MM.1S (cell line): Measurements from ENCODE around the gene RASGEF1C.

Experiments used
- DNase-seq: peaks from one replicate; pipeline ENCODE4 v3.0.0-alpha.2; 2015
- H2AFZ ChIP-seq: fragments of 300-600 bp; sonication (generic); 2 replicates; pipeline ENCODE4 v1.6.0; 2016; ENCODE audit warnings: antibody characterized with exemption, low read length
- H3F3A ChIP-seq: fragments of 300-600 bp; sonication (generic); 2 replicates; pipeline ENCODE4 v1.6.1; 2016; ENCODE audit warnings: mild to moderate bottlenecking, antibody characterized with exemption, low read length, moderate library complexity, mixed read lengths; ENCODE audit not compliant: insufficient read depth
- H3K27ac ChIP-seq: fragments of 300-600 bp; sonication (generic); 2 replicates; pipeline ENCODE4 v1.5.1; 2016; ENCODE audit warnings: mild to moderate bottlenecking, low read length
- H3K27me3 ChIP-seq: fragments of 300-600 bp; sonication (generic); replicated peaks from 2 replicates; pipeline ENCODE4 v1.6.0; 2016; ENCODE audit warnings: low read length; ENCODE audit not compliant: insufficient read depth
- H3K36me3 ChIP-seq: fragments of 300-600 bp; sonication (generic); replicated peaks from 2 replicates; pipeline ENCODE4 v1.6.1; 2016; ENCODE audit warnings: mild to moderate bottlenecking, low read length, mixed read lengths; ENCODE audit not compliant: insufficient read depth
- H3K4me1 ChIP-seq: fragments of 300-600 bp; sonication (generic); 2 replicates; pipeline ENCODE4 v1.6.1; 2016; ENCODE audit warnings: low read length, mixed read lengths
- H3K4me2 ChIP-seq: fragments of 300-600 bp; sonication (generic); 2 replicates; pipeline ENCODE4 v1.6.0; 2016; ENCODE audit warnings: low read depth, low read length
- H3K4me3 ChIP-seq: fragments of 300-600 bp; sonication (generic); 2 replicates; pipeline ENCODE4 v1.5.1; 2016; ENCODE audit warnings: low read length, mixed read lengths
- H3K79me2 ChIP-seq: fragments of 300-600 bp; sonication (generic); 2 replicates; pipeline ENCODE4 v1.6.1; 2016; ENCODE audit warnings: mixed run types, low read length, mixed read lengths
- H3K9ac ChIP-seq: fragments of 300-600 bp; sonication (generic); 2 replicates; pipeline ENCODE4 v1.6.1; 2016; ENCODE audit warnings: low read length, mixed read lengths
- H3K9me2 ChIP-seq: fragments of 300-600 bp; sonication (generic); replicated peaks from 2 replicates; pipeline ENCODE4 v1.6.1; 2016; ENCODE audit warnings: mild to moderate bottlenecking, low read length, mixed read lengths; ENCODE audit not compliant: insufficient read depth
- H3K9me3 ChIP-seq: fragments of 300-600 bp; sonication (generic); replicated peaks from 2 replicates; pipeline ENCODE4 v1.6.1; 2016; ENCODE audit warnings: mild to moderate bottlenecking, low read length, mixed read lengths; ENCODE audit not compliant: insufficient read depth
- H4K20me1 ChIP-seq: fragments of 300-600 bp; sonication (generic); 2 replicates; pipeline ENCODE4 v1.6.1; 2016; ENCODE audit warnings: mild to moderate bottlenecking, low read length, moderate library complexity, mixed read lengths; ENCODE audit not compliant: insufficient read depth
- EZH2 ChIP-seq: fragments of 300-600 bp; sonication (generic); optimal IDR thresholded peaks from 2 replicates; pipeline ENCODE3; 2017; ENCODE audit warnings: low read depth, mild to moderate bottlenecking, antibody characterized with exemption, low read length, mixed read lengths
- EZH2phosphoT487 ChIP-seq: fragments of 300-600 bp; sonication (generic); IDR thresholded peaks from 2 replicates; pipeline ENCODE4 v1.6.1; 2018; ENCODE audit warnings: antibody characterized with exemption, low read length
- TF ChIP-seq, protein P1 (sequence below): fragments of 300-600 bp; sonication (generic); IDR thresholded peaks from 2 replicates; pipeline ENCODE4 v1.5.1; 2016; ENCODE audit warnings: antibody characterized with exemption, low read length, mixed read lengths

RASGEF1C gene

DNA sequence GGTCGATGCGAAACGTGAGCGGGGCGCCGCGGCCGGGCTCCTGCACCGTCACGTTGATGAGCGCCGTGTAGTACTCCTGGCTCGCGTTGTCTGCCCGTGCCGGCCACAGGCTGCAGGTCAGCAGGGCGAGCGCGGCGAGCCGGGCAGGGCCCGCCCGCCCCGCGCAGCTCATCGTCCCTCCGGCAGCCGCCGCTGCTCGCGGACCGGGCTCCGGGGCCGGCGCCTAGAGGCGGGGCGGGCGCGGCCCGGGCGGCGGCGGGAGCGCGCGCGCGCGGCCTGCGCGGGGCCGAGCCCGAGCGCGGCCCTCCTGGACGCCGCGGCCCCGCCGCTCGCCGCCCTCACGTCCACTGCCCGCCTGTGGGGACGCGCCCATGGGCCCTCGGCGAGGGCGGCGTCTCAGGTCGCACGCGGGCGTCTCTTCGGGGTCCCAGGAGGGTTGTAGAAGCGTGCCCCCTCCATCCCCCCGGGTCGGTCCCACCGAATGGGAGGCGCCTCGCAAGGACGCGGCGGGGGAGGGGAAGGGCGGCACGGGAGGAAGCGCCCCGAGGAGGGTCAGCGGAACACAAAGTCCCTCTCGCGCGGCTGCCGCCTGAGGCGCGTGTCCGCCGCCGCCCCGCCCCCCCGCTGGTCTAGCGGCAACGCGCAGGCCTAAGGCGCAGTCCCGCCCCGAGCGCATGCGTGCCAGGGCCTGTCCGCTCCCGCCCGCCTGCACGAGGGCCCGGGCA is 137.3 kb downstream of the RASGEF1C start, which contains the start of gene RNF130:
TSS of gene RNF130 (minus strand) at position 229 of the 725 bp plus-strand sequence. CDS start at position 172, 57 bp downstream.
- Histone ChIP-seq H3K9me3 (no peaks in the 10 kb centered on the region), H3K9me2 (no peaks in the 10 kb centered on the region), H3K9ac (no peak within 1 kb of the TSS), H3K27ac (no peak within 1 kb of the TSS), H2AFZ (no peak within 1 kb of the TSS), H3K36me3 (no peaks in the 10 kb centered on the region), H3K27me3 (peaks cover 9% of the 10 kb centered on the region; the same call in 1 of the 2 replicates), H3K4me3 (no peak within 1 kb of the TSS), H3K79me2 (no peaks in the 10 kb centered on the region), H4K20me1 (no peaks in the 10 kb centered on the region), H3F3A (no peaks in the 10 kb centered on the region), H3K4me2 (no peak within 1 kb of the TSS), H3K4me1 (no peaks in the 10 kb centered on the region)
- DNase-seq, result no peak
- TF ChIP-seq EZH2phosphoT487 (no peak), EZH2 (no peak)
- TF ChIP-seq, protein P1, sequence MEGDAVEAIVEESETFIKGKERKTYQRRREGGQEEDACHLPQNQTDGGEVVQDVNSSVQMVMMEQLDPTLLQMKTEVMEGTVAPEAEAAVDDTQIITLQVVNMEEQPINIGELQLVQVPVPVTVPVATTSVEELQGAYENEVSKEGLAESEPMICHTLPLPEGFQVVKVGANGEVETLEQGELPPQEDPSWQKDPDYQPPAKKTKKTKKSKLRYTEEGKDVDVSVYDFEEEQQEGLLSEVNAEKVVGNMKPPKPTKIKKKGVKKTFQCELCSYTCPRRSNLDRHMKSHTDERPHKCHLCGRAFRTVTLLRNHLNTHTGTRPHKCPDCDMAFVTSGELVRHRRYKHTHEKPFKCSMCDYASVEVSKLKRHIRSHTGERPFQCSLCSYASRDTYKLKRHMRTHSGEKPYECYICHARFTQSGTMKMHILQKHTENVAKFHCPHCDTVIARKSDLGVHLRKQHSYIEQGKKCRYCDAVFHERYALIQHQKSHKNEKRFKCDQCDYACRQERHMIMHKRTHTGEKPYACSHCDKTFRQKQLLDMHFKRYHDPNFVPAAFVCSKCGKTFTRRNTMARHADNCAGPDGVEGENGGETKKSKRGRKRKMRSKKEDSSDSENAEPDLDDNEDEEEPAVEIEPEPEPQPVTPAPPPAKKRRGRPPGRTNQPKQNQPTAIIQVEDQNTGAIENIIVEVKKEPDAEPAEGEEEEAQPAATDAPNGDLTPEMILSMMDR, result no peak

DNA sequence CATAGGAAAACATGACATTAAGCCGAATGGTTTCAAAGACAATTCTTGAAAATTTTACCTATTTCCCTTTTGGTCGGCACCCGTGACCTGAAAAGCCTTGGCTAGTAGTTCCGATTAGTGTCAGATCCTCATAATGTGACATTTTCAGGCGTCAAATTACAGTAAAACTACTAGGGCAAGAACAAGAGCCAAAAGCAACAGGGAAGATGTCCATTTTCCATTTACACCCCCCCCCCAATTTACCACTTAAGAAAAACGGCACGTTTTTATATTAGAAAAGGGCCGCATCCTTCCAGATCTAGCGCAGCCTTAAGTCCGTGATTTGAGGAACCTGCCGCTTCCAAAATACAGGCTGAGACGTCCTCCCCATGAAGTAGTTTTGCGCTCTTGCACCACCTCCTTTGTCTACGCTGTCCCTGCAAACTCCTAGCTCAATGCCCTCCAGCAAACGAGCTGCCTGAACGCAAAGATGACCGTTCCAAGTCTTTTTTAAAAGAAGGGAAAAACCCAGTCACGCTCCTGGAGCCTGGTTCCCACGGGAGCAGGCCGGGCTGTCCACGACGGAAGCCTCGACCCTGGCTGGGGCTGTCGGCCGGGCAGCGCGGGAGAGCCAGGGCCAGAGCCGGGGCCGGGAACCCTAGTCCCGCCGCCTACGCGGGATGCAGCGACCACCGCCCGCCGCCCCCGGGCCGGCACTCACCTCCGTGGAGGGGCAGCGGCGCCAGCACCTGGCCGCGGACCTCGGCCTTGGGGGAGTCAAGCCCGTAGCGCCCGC is 138.1 kb downstream of the RASGEF1C start:
- TF ChIP-seq, protein P1, result no peak
- TF ChIP-seq EZH2 (no peak), EZH2phosphoT487 (no peak)
- H3K79me2 ChIP-seq, result no peaks in the 10 kb centered on the region
- H3K4me2 ChIP-seq, result no peak overlapping the region
- no peaks in the 10 kb centered on the region for H3K36me3 ChIP-seq
- H3K27ac ChIP-seq, result no peak overlapping the region
- H3K4me1 ChIP-seq, result no peaks in the 10 kb centered on the region
- H3K9me2 ChIP-seq, result no peaks in the 10 kb centered on the region
- no peak overlapping the region for H2AFZ ChIP-seq
- H3K27me3 ChIP-seq, result peaks cover 9% of the 10 kb centered on the region; the same call in 1 of the 2 replicates
- no peak overlapping the region for H3K9ac ChIP-seq
- no peak for DNase-seq
- H3K9me3 ChIP-seq, result no peaks in the 10 kb centered on the region
- H3K4me3 ChIP-seq, result no peak overlapping the region
- no peaks in the 10 kb centered on the region for H4K20me1 ChIP-seq
- no peaks in the 10 kb centered on the region for H3F3A ChIP-seq

DNA sequence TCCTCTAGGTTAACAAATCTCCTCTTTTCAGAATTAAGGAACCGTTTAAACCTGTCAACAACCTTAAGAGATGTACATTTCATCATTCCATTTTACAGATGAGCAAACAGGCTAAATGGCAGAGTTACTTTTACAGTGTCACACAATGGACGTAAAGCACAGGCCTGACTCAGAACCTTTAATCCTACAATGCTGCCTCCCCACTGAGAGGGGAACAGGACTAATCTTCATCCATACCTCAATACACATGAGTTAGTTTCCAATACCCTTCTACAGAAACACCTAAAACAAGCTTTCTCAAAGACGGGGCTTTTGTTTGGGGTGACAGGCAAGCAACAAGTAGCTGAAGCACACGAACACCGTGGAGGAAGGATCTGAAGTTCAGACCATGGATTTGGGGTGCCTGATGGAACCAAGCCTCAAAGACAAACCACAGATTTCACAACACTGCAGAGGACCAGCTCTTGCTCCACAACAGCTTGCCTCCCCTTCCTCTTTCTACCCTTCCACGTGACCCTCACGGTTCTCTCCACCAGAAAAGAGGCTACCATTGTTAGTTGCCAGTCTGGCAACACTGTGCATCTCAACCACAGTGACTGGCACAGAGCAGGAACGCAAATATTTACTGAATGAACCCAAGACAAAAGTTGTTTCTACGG is 139.3 kb downstream of the RASGEF1C start:
- H3K36me3 ChIP-seq, result no peaks in the 10 kb centered on the region
- no peaks in the 10 kb centered on the region for H3K9me2 ChIP-seq
- H3K79me2 ChIP-seq, result no peaks in the 10 kb centered on the region
- H2AFZ ChIP-seq, result no peak overlapping the region
- no peaks in the 10 kb centered on the region for H3F3A ChIP-seq
- peaks cover 6% of the 10 kb centered on the region; the same call in 1 of the 2 replicates for H3K27me3 ChIP-seq
- no peaks in the 10 kb centered on the region for H4K20me1 ChIP-seq
- H3K4me3 ChIP-seq, result no peak overlapping the region
- DNase-seq, result no peak
- no peaks in the 10 kb centered on the region for H3K4me1 ChIP-seq
- no peak overlapping the region for H3K27ac ChIP-seq
- no peaks in the 10 kb centered on the region for H3K9me3 ChIP-seq
- H3K9ac ChIP-seq, result no peak overlapping the region
- H3K4me2 ChIP-seq, result no peak overlapping the region
- TF ChIP-seq EZH2phosphoT487 (no peak), EZH2 (no peak)
- TF ChIP-seq, protein P1, result no peak
